Inflammatory macrophage treated with lipopolysaccharide for 1 hour (primary cell): ENCODE results near the gene PATE1.
"Not testable (repeated sequence)": the region's sequence is repeated elsewhere in the genome, so short reads cannot be mapped to it uniquely, and the experiment has no call there.

Source experiments
- DNase-seq, 2 donors: peaks; one replicate each; pipeline ENCODE4 v3.0.0-alpha.2; 2020 to 2022

The PATE1 gene

GRCh38 chr11:125745979-125746378 lies at the start of gene PATE1:
Gene PATE1, plus strand, starts transcription at chr11:125746279. Its CDS starts 26 bp downstream, at chr11:125746305.
- no peak for DNase-seq

GRCh38 chr11:125701018-125701610 lies 45.0 kb upstream of the PATE1 start:
- DNase-seq: no peak

GRCh38 chr11:125701858-125702621 lies 44.0 kb upstream of the PATE1 start:
- no peak for DNase-seq

- not testable (repeated sequence) for DNase-seq
These were observed 41.4 kb upstream of the PATE1 start for GRCh38 chr11:125704686-125705085.

- DNase-seq: no peak
These were observed 25.3 kb upstream of the PATE1 start for GRCh38 chr11:125720781-125721180.

GRCh38 chr11:125724125-125724524 lies 22.0 kb upstream of the PATE1 start:
- no peak for DNase-seq

GRCh38 chr11:125728969-125729368 lies 17.1 kb upstream of the PATE1 start:
- DNase-seq: no peak

GRCh38 chr11:125740617-125741016 lies 5.5 kb upstream of the PATE1 start:
- DNase-seq: no peak

GRCh38 chr11:125743681-125744080 lies 2.4 kb upstream of the PATE1 start:
- DNase-seq: no peak

- no peak for DNase-seq
These were observed 4.5 kb downstream of the PATE1 start for GRCh38 chr11:125750629-125751028.

- no peak for DNase-seq
These were observed 10.0 kb downstream of the PATE1 start for GRCh38 chr11:125756050-125756449.

GRCh38 chr11:125762445-125762844 lies 16.4 kb downstream of the PATE1 start:
- no peak for DNase-seq

- DNase-seq: no peak
These were observed 17.4 kb downstream of the PATE1 start for GRCh38 chr11:125763483-125763882.

- DNase-seq: no peak
These were observed 20.2 kb downstream of the PATE1 start for GRCh38 chr11:125766251-125766650.

- DNase-seq: no peak
These were observed 22.4 kb downstream of the PATE1 start for GRCh38 chr11:125768336-125769046.

GRCh38 chr11:125770583-125770982 lies 24.5 kb downstream of the PATE1 start:
- no peak for DNase-seq

- DNase-seq: no peak
These were observed 26.9 kb downstream of the PATE1 start for GRCh38 chr11:125772834-125773505.

- no peak for DNase-seq
These were observed 27.4 kb downstream of the PATE1 start for GRCh38 chr11:125773516-125773915.

- no peak for DNase-seq
These were observed 31.2 kb downstream of the PATE1 start for GRCh38 chr11:125777309-125777708.

- no peak for DNase-seq
These were observed 32.6 kb downstream of the PATE1 start, which contains the start of gene PATE2 for GRCh38 chr11:125778728-125779127. Gene PATE2, minus strand, starts transcription at chr11:125778828. Its CDS starts 55 bp downstream, at chr11:125778773.

GRCh38 chr11:125784678-125785077 lies 38.6 kb downstream of the PATE1 start:
- DNase-seq: no peak

GRCh38 chr11:125787827-125788226 lies 41.7 kb downstream of the PATE1 start, which contains the start of gene PATE3:
Gene PATE3, plus strand, starts transcription at chr11:125788127. Its CDS starts 25 bp downstream, at chr11:125788152.
- DNase-seq: no peak

GRCh38 chr11:125790825-125791224 lies 44.7 kb downstream of the PATE1 start:
- no peak for DNase-seq
